OCI-LY1 (cell line): ENCODE data around the gene RASD2.
"Not testable (repeated sequence)": the region's sequence is repeated elsewhere in the genome, so short reads cannot be mapped to it uniquely, and the experiment has no call there.

Experiments used
- CTCF ChIP-seq: fragments of 200-600 bp; sonication (generic), shearing (Covaris generic); IDR thresholded peaks from 2 replicates; pipeline ENCODE4 v1.5.1; 2017; ENCODE audit warnings: mild to moderate bottlenecking, antibody characterized with exemption, low read length, moderate library complexity, mixed read lengths
- EZH2 ChIP-seq: fragments of 200-600 bp; sonication (generic), shearing (Covaris generic); IDR thresholded peaks from 2 replicates; pipeline ENCODE4 v1.8.0; 2017; ENCODE audit warnings: borderline replicate concordance, mixed run types, mild to moderate bottlenecking, antibody characterized with exemption, low read length, moderate library complexity, mixed read lengths

GRCh38 chr22:35491061-35491907 lies 49.3 kb upstream of the RASD2 start:
- TF ChIP-seq CTCF, EZH2: not testable (repeated sequence)
